Smooth muscle cell of the pulmonary artery (primary cell): Measurements from ENCODE around the gene HTR3E. TPM values are rescaled to one million over a fixed set of nuclear protein-coding genes. Genes with fewer than 3 reads are reported as not detected.

Experiments
- total RNA-seq: library from RNA; depleted of rRNA; stranded (reverse); fragments of >200 nt; gene quantifications from 2 replicates; pipeline ENCODE4 v1.2.3, GENCODE V29; 2014

HTR3E gene
- total RNA-seq = not detected in 2 replicates

DNA sequence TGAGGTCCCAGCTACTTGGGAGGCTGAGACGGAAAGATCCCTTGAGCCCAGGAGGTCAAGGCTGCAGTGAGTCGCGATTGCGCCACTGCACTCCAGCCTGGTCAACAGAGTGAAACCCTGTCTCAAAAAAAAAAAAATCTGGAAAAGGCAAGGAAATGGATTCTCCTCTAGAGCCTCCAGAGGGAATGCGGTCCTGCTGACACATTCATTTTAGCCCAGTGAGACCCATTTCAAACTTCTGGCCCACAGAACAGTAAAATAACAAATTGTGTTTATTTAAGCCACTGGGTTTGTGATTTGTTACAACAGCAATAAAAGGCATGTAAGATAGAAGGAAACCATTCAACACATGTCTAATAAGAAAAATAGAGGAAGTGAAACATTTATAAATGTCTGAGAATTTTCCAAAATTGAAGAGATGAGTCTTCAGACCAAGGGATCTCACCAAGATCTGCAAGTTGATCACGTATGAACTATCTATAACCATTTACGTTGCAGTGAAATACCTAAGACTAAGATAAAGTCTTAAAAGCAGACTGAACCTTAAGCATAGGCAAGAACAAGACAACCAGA, at the start of gene HTR3E:
Gene HTR3E (plus strand): TSS at position 254 of the 573 bp plus-strand sequence. CDS start 466 bp downstream, outside the sequence.

DNA sequence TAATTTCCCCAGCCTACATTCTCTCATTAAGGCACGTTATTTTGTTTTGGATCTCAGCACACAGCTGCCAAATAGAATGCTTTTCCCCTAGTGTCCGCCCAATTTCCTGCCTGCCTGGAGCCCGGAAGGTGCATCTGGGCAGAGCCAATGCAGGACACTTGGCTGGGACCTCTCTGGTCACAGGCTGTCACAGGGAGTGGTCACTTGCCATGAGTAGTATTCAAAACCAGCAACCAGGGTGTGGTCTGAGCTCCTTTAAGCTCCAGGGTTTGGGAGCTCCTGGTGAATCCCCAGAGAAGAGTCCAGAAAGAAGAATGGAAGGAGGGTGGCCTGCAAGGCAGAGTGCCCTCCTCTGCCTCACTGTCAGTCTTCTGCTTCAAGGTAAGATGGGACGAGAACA, 44.1 kb upstream of the HTR3E start, which contains the start of gene HTR3C:
Gene HTR3C (plus strand): TSS at position 281 of the 400 bp plus-strand sequence. CDS start 34 bp downstream, at position 315.

GRCh38 chr3:184135149-184135910, 38.5 kb downstream of the HTR3E start, which contains the start of gene EIF2B5:
TSS of gene EIF2B5 (plus strand) at chr3:184135358. CDS start at chr3:184135386, 28 bp downstream.

DNA sequence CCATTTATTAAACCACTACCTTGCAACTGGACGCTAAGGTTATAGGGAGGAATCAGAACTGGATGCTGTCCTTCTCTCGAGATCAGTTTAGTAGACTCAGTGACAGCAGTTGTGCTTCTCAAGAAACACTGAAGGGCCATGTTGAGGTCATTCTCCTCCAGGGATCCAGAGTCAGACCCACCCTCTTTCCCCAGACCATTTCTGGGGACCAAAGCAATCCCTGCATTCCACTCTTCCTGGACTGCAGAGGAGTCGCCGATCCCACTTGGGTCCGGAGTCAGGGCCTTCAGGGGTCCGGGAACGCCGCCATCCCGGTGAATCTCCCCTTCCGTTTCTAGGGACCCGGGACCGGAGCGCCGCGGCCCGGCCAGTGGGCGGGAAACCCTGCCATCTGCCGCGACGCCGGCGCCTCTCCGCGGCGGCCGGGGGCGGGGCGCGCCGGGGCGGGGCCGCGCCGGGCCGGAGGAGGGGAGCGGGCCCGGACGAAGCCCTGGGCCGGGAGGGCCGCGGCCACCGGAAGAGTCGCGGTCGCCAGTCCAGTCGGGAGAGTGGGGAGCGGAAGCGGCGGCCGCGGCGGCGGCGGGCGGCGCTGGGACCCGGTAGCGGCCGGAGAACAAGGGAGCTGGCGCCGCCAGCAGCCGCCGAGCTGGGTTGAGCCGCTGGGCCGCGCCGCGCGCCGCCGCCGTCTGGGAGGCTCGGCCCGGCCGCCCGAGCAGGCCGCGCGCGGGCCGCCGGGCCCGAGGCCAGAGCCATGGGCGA, 58.2 kb downstream of the HTR3E start, which contains the start of gene DVL3:
Gene DVL3 (plus strand): TSS at position 493 of the 759 bp plus-strand sequence. CDS start 259 bp downstream, at position 752.

Other genes starting within 250 kb of the HTR3E start
- gene PARL, start 212.2 kb upstream of the HTR3E start, total RNA-seq = 24.8 and 28.7 TPM in 2 replicates
- 18.9 and 22.9 TPM in 2 replicates for gene ABCC5, start 79.2 kb upstream of the HTR3E start, total RNA-seq
- not detected in 2 replicates for gene HTR3D, start 65.3 kb upstream of the HTR3E start, total RNA-seq
- not detected in 2 replicates for gene HTR3C, start 44.0 kb upstream of the HTR3E start, total RNA-seq
- gene EIF2B5, start 38.3 kb downstream of the HTR3E start, total RNA-seq = 27.0 and 27.2 TPM in 2 replicates
- gene DVL3, start 58.3 kb downstream of the HTR3E start, total RNA-seq = 45.7 and 57.3 TPM in 2 replicates
- 363 and 399 TPM in 2 replicates for gene AP2M1, start 77.8 kb downstream of the HTR3E start, total RNA-seq
- 64.6 and 69.0 TPM in 2 replicates for gene ABCF3, start 89.1 kb downstream of the HTR3E start, total RNA-seq
- gene VWA5B2, start 132.5 kb downstream of the HTR3E start, total RNA-seq = 0.03 and 0.52 TPM in 2 replicates
- gene ALG3, start 151.9 kb downstream of the HTR3E start, total RNA-seq = 43.6 and 51.5 TPM in 2 replicates
- gene EEF1AKMT4, start 152.6 kb downstream of the HTR3E start, total RNA-seq = 2.2 and 2.9 TPM in 2 replicates
- 0.13 TPM in 2 replicates for gene CAMK2N2, start 164.5 kb downstream of the HTR3E start, total RNA-seq
- 0.17 TPM in 1 of 2 replicates, not detected in the other for gene ECE2, start 179.0 kb downstream of the HTR3E start, total RNA-seq
- 314 and 468 TPM in 2 replicates for gene PSMD2, start 202.2 kb downstream of the HTR3E start, total RNA-seq
- gene EIF4G1, start 217.5 kb downstream of the HTR3E start, total RNA-seq = 496 and 598 TPM in 2 replicates
- gene FAM131A, start 240.5 kb downstream of the HTR3E start, total RNA-seq = 26.5 and 44.6 TPM in 2 replicates